ENCODE data around the gene SNTA1. TPM values are rescaled to one million over a fixed set of nuclear protein-coding genes. Genes with fewer than 3 reads are reported as not detected.
"Not testable (repeated sequence)": the region's sequence is repeated elsewhere in the genome, so short reads cannot be mapped to it uniquely, and the experiment has no call there.

The SNTA1 gene
- polyA plus RNA-seq, 1 experiment = 6.5 TPM

- H3K27ac ChIP-seq (ENCODE audit: low read depth, low read length) = no peak overlapping the region
- POLR2A ChIA-PET = no interaction called here
- DNase-seq (ENCODE audit: low read depth, low spot score) = no peak
- no peaks in the 10 kb centered on the region for H3K9me3 ChIP-seq (ENCODE audit: control insufficient read depth, insufficient read depth, low read length)
- CTCF ChIA-PET = no interaction called here
- H3K4me3 ChIP-seq (ENCODE audit: low read depth, low read length) = no peak overlapping the region
- no peaks in the 10 kb centered on the region for H3K27me3 ChIP-seq (ENCODE audit: control insufficient read depth, insufficient read depth, low read length)
- TF ChIP-seq CTCF (IDR thresholded peaks at IDR 0.05; ENCODE audit: low read depth, low read length) = no peak
Measured at GRCh38 chr20:33394718-33395117, 48.8 kb downstream of the SNTA1 start.

- DNase-seq (ENCODE audit: low read depth, low spot score) = no peak
- H3K4me3 ChIP-seq (ENCODE audit: low read depth, low read length) = no peak overlapping the region
- H3K9me3 ChIP-seq (ENCODE audit: control insufficient read depth, insufficient read depth, low read length) = no peaks in the 10 kb centered on the region
- ChIA-PET POLR2A (no interaction called here), CTCF (no interaction called here)
- no peak for TF ChIP-seq CTCF (IDR thresholded peaks at IDR 0.05; ENCODE audit: low read depth, low read length)
- no peaks in the 10 kb centered on the region for H3K27me3 ChIP-seq (ENCODE audit: control insufficient read depth, insufficient read depth, low read length)
- H3K27ac ChIP-seq (ENCODE audit: low read depth, low read length) = no peak overlapping the region
Measured at GRCh38 chr20:33393609-33394008, 50.0 kb downstream of the SNTA1 start.

GRCh38 chr20:33391722-33392415 is 51.7 kb downstream of the SNTA1 start:
- H3K27ac ChIP-seq (ENCODE audit: low read depth, low read length) = no peak overlapping the region
- ChIA-PET POLR2A (interaction anchor here (0.6 to 0.8 kb wide), 3 partner anchors 10 to 528 kb away, joined by 3 to 4 read pairs (median 3); partner anchors contain the start of gene CDK5RAP1), CTCF (no interaction called here)
- H3K27me3 ChIP-seq (ENCODE audit: control insufficient read depth, insufficient read depth, low read length) = no peaks in the 10 kb centered on the region
- DNase-seq (ENCODE audit: low read depth, low spot score) = peak; percentile 24
- no peak overlapping the region for H3K4me3 ChIP-seq (ENCODE audit: low read depth, low read length)
- H3K9me3 ChIP-seq (ENCODE audit: control insufficient read depth, insufficient read depth, low read length) = no peaks in the 10 kb centered on the region
- no peak for TF ChIP-seq CTCF (IDR thresholded peaks at IDR 0.05; ENCODE audit: low read depth, low read length)

- H3K27ac ChIP-seq (ENCODE audit: low read depth, low read length); DNase-seq (ENCODE audit: low read depth, low spot score); H3K4me3 ChIP-seq (ENCODE audit: low read depth, low read length); H3K9me3 ChIP-seq (ENCODE audit: control insufficient read depth, insufficient read depth, low read length); POLR2A ChIA-PET; CTCF ChIA-PET; H3K27me3 ChIP-seq (ENCODE audit: control insufficient read depth, insufficient read depth, low read length): not testable (repeated sequence)
Measured at GRCh38 chr20:33389326-33389725, 54.2 kb downstream of the SNTA1 start.

- H3K4me3 ChIP-seq (ENCODE audit: low read depth, low read length) = no peak overlapping the region
- no peaks in the 10 kb centered on the region for H3K27me3 ChIP-seq (ENCODE audit: control insufficient read depth, insufficient read depth, low read length)
- CTCF ChIA-PET = no interaction called here
- no peak for TF ChIP-seq CTCF (IDR thresholded peaks at IDR 0.05; ENCODE audit: low read depth, low read length)
- DNase-seq (ENCODE audit: low read depth, low spot score) = no peak
- POLR2A ChIA-PET = no interaction called here
- no peaks in the 10 kb centered on the region for H3K9me3 ChIP-seq (ENCODE audit: control insufficient read depth, insufficient read depth, low read length)
- H3K27ac ChIP-seq (ENCODE audit: low read depth, low read length) = no peak overlapping the region
Measured at GRCh38 chr20:33388268-33388667, 55.3 kb downstream of the SNTA1 start.

Measured in AG04450 (cell line).